GM18520 (cell line): ENCODE measurements around the gene WWTR1.

Experiments
- ATAC-seq: cut with Tn5 transposase; IDR thresholded peaks from one replicate; pipeline ENCODE4 v1.9.1; 2021; ENCODE audit not compliant: unreplicated experiment

WWTR1 gene

DNA sequence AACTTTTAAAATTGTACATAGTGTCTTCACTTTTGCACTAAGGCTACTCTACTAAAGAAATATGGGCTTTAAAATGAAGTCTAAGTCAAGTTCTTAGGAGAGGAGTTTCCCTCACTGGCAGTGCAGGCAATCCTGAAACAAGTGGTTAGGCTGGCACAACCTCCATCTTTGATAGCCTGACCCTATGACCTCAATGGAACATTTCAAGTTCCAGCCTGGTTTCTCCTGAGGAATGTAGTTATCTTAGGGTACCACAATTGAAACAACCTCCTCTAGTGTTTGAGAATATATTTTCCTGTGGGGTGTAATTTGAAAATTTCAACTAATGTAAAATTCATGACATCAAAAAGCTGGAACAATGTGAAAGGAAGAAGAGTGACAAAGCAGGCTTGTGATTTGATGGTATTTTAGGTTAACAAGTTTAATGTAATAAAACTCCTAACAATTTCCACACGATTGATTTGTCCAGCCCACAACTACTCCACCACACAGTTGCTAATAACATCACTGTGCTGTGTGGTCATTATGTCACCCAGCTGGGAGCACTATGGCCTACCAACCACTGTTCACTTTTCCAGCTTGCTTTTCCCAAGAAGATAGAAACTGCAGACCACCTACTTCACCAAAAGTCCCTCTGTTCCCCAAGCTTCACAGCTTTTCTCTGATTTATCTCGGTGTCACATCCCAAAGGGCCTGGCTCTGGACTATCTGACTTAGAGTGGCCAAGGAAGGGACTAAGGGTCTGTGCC is 1.8 kb downstream of the WWTR1 start:
- ATAC-seq = no peak

DNA sequence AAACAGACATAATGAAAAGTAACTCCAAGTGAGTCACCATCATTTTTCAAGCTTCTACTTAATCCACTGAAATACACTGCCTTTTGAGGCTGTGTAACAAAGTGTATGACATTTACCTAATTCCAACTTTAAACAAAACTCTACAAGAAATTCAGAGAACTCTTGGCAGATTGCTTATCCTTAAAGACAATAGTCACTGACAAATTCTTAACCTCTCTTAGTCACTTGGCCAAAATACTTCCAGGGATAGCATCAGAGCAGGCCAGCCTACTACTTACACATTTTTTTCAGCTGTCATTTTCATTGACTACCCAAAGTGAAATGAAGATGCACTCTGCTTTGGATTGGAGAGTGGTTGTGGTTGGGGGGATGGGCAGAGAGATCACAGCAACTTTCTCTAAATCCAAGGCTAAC is 3.6 kb downstream of the WWTR1 start:
- no peak for ATAC-seq

DNA sequence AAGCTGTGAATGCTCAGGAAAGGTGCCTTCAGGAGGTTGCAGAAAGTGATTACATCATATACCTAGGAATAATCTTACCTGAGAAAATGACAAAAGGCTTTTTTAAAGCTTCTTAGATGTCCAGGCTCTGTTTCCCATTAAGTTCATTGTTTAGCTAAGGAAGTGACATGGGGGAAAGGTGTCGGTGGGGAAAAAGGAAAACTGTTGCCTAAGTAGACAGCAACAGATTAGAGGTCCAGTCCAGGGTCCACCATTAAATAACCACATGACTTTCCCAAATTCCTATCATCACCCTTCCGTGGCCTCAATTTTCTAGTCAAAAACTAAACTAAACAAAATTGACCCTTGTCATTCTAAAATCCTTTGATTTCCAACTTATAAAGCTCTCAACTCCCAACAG is 4.3 kb downstream of the WWTR1 start:
- no peak for ATAC-seq

DNA sequence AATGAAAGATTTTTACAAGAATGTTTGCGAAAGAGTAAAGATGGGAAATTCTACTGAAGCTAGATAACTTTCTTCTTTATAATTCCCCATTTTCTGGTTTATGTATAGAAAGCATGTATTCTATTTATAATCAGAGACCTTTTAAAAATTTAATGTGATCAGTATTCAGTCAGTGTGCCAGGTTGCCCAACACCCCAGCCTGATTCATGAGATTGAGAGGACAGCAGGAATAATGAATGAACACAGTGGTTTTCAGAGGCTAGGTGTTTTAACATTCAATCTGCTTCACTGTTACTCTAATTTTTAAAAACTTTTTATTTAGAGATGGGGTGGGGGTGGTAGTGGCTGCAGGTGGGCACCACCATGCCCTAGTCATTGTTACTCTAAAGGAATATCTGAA is 4.7 kb downstream of the WWTR1 start:
- ATAC-seq = no peak

DNA sequence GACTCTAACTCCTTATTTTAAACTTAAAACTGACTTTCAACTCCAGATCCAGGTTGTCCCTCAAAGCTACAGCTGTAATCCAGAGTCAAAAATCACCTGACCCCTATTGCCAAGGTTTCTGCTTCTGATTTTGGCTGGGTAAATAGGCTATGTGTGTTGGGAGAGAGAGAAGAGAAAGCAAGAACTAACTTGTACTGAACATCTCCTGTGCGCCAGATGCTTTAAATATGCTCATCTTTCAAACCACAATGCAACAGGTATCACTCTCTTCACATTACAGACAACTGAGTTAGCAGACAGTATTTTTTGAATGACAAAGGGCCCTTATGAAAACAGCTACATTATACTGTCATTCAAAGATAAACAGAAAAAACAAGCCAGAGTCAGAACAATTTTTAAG is 7.0 kb downstream of the WWTR1 start:
- ATAC-seq = no peak

DNA sequence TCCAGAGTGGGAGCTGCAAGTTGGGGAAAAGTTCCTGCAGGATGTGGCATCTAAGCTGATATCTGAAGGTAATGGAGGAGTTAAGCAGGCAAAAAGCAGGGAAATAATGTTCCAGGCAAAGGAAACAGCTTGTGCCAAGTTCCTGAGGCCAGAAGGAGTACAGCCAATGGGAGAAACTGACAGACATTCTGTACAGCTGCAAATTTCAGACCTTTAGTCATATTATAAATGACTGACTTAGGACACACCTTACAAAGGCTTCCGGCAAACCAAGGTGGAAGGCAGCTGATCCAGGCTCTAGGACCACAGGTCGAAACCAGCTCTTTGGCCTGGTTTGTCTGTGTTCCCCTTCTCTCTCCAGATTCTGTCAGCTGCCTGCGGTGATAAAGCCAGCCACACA is 9.3 kb downstream of the WWTR1 start:
- ATAC-seq = no peak

DNA sequence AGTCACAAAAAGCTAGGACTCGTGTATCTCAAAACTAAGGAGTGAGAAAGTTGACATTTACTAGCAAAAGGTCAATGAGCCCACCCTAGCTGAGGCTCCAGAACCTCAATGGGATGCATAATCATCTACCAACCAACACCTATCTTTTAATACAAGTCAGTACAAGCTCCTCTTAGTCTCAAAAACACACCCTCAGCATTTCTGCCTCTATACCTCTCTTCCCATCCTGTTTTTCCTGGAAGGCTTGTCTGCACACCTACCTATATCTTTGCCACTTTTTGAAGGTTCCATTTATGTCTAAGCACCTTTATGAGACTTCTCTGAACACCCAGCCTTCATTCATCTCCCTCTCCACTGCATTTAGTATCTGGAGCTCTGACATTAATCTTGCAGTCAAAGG is 10.0 kb downstream of the WWTR1 start:
- ATAC-seq = no peak

DNA sequence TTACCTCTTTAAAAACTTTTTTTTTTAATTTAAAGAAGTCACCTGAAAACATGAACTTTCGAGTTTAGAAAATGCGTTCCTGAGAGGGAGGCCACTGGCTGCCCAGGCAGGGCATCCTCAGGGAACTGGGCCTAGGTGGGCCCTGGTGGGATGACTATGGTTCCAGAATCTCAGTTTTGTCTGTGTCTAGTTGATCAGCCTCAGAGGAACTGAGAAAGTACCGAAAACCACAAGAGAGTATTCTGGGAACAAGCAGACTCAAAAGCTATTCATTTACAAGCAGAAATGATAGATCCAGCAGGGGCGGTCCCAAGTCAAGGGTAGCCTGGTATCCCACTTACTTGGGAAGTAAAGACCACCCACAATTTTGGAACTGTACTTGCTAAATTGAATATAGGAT is 10.5 kb downstream of the WWTR1 start:
- ATAC-seq = peak; percentile 74

DNA sequence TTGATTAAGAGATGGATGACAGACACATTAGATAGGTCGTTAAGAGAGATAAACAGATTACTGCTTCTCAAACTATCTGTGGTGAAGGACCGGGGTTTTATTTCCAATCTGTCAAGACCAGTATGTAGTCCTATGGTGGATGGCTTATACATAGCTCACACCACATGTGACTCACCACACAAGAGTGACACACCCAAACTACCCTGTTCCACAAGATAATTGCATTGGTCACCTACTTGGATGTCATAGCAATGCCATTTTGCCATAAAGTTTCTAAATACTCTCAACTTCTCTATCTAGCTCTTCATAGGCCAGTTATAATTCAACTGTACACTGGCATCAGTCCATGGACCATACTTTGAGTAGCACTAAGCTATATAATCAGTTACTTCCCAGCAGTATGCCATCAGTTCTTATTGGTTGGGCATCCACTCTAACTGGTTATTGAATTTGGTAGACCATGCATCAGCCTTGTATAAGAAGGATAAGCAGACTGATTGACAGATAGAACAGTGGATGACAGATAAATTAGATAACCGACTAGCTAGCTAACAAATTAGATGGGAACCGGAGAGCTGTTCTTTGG is 11.6 kb downstream of the WWTR1 start:
- ATAC-seq = no peak

DNA sequence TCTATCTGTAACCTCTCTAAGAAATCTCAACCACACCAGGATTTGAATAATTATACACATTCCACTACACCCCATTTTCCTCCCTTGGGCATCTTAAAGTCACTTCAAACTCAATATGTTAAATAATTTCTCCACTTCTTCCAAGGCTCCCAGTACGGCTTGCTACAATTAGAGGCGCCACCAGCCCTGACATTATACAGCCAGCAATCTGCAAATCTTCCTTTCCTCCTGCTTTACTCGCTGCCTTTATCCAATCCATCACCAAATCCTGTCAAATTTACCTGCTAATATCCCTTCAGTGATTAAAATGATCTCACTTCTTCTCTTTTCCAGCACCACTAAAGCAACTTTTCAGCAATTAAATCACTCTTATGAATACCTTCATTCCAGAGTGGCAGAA is 13.9 kb downstream of the WWTR1 start:
- no peak for ATAC-seq

DNA sequence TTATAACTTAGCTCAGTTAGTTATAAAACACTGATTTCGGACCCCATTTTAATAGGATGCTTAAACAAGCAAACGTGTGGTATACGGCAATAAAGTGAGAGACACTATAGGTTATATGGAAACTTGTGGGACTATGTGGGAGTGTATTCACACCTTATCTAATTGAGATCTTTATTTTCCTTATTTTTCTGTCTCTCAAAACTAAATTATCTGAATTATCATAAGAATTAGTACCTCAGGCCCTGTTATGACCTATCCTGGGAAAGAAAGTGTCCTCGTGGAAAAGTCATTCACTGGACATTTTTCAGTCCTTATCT is 14.4 kb downstream of the WWTR1 start:
- no peak for ATAC-seq

DNA sequence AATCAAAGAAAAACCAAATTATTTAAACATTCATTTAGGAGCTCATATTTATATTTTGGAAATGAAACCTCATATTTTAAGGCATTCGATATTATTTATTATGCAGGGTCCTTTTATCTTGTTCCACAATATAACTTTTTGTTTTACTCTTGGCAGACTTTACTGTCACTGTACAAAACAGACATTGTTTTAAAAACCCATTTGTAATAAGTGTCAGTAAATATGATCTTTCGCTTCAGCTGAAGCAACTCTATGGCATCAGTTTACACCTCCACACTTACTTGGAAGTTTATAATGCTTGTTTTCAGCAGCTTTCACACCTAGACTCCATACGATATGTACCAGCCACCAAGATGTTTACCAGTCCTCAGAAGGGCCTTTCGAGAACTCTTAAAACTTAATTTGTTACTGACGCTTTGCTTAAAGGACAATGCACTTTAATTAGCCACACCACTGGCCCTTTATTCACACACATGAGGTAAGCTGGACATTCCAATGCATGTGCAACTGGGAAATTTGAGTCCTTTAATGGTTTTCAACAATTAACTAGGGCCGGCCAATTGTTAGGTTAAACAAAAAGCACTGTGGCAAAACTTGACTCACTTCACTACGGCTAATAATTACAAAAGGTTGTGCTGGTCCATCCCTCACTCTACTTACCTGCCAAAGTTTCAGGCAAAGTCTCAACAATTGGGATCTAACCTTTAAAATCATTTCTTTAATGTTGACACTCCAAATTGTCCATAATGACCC is 16.7 kb downstream of the WWTR1 start:
- ATAC-seq = no peak

DNA sequence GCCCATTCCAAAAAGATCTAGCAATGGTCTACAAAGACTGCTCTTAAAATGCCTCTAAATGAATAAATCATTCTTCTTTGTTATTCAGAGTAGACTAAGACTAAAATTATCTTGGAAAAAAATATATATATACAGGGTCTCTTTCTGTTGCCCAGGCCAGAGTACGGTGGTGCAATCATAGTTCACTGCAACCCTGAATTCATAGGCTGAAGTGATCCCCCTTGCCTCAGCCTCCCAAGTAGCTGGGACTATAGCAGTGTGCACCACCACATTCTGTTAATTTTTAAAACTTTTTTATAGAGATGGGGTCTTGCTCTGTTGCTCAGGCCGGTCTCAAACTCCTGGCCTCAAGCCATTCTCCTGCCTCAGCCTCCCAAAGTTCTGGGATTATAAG is 18.7 kb downstream of the WWTR1 start:
- no peak for ATAC-seq

DNA sequence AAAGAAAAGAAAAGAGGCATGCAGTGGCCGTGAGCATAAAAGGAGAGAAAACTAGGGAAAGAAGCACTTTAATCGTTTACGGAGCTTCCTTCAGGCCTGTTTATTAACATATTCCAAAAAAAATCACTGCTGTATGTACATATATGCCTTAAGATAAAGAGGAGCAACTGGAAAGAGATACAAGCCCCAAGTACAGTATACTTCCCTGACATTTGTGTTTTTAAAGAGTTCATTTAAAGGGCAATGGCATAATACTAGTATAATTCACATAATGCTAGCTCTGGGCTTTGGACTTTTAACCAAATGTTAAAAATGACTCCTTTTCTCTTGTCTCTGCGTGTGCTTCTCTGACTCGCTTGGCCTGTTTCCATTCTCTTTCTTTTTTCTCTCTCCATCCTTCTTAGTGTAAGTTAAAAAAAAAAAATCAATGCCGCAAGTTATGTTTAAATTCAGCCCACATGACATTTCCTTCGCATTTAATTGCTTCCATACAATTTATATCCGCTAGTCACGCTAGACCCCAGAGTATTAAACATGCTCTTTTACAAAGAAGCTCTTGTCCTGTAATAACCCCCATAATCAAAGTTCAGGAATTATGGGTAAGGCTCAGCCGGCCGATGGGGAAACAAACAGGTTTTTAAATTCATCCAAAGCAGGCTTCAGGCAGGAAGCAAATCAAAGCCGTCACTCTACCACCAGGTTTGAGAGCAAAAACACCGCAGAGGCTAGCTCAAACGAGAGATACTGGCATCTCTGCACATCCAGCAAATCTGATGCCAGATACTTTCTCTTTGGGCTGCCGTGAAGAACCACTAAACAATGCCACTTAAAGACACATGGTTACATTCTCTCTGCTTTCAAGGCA is 19.4 kb downstream of the WWTR1 start:
- ATAC-seq = no peak

DNA sequence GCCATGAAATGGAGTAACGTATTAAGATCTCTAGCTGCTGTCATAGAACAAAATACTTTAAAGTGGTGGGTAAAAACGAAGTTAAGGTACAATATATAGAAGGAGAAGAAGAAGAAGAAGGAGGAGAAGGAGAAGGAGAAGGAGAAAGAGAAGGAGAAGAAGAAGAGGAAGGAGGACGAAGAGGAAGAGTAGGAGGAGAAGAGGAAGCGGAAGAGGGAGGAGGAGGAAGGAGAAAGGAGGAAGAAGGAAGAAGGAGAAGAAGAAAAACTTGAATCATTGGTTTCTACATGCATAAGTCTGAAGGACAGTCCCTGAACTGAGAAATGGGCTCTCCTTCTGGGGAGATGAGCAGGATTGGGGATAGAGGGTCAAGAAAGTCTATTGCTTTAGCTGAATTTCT is 22.4 kb downstream of the WWTR1 start:
- no peak for ATAC-seq

DNA sequence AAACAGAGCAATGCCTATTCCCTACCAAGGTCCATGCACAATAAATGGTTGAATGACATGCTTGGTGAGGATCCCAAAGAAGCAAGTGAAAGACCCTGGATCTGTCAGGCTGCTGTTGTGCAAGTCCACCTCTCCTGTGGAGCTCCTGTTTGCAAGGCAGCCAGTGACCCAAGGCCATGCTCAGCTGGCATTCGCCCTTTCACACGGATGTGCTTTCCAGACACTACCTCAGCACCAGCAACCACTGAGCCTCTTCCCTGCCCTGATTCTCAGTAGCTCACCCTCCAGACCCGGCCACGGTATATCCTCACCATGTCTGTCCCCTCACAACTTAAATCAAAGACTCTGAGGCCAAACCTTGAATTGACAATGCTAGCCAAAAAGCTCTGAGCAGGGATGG is 23.3 kb downstream of the WWTR1 start:
- no peak for ATAC-seq

DNA sequence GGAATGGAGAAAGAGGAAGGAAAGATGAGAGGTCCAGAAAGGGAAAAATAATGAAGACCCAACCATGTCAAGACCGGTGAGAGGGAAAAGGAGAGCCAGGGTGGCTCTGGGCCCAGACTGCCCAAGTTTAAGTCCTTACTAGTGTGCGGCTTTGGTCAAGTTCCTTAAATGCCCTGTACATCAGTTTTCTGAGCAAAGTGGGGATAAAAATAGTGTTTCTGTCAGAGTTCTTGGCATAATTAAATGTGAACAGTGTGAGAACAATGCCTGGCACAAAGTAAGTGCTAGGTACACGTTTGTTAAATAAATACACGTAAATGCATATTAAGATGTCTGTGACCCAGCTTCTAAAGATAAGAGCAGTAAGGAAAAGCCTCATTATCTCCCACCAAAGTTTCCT is 23.8 kb downstream of the WWTR1 start:
- ATAC-seq = no peak

DNA sequence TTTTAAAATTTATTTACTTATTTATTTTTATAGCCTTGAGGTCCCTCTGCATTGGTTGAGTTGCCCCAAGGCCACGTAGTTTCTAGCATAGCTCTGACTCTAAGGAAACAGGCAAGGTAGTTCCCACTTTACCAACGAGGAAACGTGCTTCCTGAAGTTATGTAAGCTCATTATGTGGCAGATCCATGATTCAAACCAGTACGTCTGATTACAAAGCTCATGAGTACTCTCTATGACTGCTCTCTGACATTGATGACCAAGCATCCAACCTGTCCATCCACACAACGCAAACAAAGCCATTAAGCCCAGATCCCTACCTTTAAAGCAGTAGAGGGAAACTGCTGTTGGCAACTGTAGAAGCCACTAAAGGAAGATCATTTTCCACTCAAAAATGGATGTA is 25.6 kb downstream of the WWTR1 start:
- no peak for ATAC-seq

DNA sequence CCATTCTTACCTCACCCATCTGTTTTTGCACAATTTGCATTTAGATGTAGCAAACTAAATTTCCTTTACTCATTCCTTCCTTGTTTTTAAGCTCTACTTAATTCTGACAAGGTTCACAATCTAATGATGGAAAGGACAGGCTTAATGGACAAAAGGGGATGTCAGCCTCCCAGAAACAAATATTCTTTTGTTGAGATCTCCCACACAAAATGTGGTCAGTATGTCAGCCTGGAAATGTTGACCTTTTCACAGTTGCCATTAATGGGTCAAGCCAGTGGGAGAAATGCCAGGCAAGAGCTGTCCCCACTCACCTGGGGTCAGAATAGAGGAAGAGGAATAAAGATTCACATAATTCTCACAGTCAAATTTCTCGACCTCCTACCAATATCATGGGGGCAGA is 27.0 kb downstream of the WWTR1 start:
- ATAC-seq = no peak

DNA sequence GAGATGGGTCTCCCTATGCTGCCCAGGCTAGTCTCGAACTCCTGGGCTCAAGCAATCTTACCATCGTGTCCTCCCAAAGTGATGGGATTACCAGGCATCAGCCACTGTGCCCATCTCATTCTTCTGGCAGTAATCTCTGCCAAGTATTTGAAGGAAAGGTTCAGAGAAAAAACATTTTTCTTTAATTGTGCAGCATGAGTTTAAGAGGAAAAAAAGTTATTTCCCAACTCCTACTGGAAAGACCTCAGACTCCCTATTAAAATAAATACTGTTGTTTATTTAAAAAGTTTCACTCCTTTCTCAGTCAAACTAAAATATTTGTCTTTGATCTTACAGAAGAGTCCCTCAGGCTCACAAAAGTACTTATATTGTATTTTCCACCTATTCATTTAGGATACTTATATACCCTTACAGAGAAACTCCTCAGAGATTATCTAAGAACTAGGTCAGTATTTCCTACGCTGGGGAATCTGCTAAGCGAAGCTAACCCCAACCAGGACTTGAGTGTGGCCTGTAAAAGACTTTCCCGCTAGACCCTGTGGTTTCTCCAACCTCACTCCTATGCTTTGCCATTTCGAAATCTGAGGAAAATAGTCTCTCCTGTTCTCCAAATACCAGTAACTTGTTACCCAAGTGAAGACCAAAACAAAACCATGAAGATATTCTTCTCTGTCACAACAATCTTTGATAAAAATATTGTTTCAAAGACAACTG is 28.7 kb downstream of the WWTR1 start:
- no peak for ATAC-seq

DNA sequence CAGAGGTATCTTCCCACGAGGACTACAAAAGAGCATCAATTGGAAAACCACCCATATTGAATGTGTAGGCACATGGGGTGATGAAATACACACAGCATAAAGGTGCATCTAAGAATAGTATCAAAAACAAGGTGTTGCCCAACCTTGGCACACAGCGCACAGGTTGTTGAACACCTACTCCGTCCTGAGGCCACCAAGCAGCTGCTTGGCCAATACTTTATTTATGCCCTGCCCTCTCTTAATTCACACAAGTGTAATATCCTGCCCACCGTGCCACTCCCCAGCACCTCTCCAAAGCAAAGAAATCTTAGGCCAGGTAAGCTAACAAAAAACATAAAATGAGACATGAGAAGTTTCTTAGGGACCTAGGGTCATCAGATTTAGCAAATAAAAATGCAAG is 31.2 kb downstream of the WWTR1 start:
- ATAC-seq = no peak
